ENCODE data around the gene RECQL5.

Gene RECQL5

DNA sequence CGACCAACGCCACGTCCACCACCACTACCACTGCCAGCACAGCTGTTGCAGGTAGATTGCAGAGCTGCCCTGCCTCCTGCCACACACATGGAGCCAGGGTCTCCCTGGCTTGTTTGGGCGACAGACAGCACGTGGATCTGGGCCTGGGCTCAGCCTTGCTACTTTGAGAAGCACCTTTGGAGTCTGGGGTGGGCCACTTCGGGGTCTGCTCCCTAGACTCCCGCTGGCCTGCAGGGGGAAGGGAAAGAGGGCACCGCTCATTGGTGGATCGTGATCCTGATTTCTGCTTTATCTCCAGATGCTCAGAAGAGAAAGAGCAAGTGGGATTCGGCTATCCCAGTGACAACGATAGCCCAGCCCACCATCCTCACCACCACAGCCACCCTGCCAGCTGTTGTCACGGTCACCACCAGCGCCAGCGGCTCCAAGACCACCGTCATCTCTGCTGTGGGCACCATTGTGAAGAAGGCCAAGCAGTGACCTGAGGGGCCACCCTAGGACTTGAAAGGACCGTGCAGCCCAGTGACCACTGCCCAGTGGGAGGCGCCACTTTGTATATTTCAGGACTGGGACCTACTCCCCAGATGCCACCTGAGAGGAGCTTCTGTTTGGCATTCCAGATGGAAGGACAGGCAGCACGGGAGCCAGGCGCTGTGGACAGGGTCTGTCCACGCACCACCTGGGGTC, 39.2 kb upstream of the RECQL5 start:
- Histone ChIP-seq H3K23ac (ENCODE audit: low read length in 2 of 2) (no peak overlapping the region), H2AK5ac (ENCODE audit: low read length, severe bottlenecking) (peak overlapping the region; percentile 75), H3K9me3 (ENCODE audit: control insufficient read depth, low read length) (no peaks in the 10 kb centered on the region), H4K91ac (ENCODE audit: low read length) (no peak overlapping the region), H2BK12ac (ENCODE audit: low read length in 2 of 2) (no peak overlapping the region), H2BK15ac (ENCODE audit: low read depth, poor library complexity, severe bottlenecking) (no peak overlapping the region), H3K27ac (ENCODE audit: low read length, poor library complexity, severe bottlenecking) (peak overlapping the region; percentile 75), H3K4me1 (ENCODE audit: control insufficient read depth, insufficient read depth, low read depth, low read length) (peaks cover 37% of the 10 kb centered on the region), H3K4ac (ENCODE audit: low read depth in 1 of 2, low read length in 2 of 2) (no peak overlapping the region), H3K79me1 (replicated peaks; ENCODE audit: low read length, poor library complexity, severe bottlenecking) (peaks cover 33% of the 10 kb centered on the region), H3K4me3 (ENCODE audit: insufficient read depth in 1 of 2, low read depth in 1 of 2, low read length in 2 of 2) (no peak overlapping the region), H3K14ac (ENCODE audit: low read length in 2 of 2) (no peak overlapping the region), H4K8ac (ENCODE audit: low read length) (no peak overlapping the region), H2BK5ac (ENCODE audit: low read depth, low read length, poor library complexity, severe bottlenecking) (no peak overlapping the region), H3K27me3 (ENCODE audit: control insufficient read depth in 1 of 2, insufficient read depth in 1 of 2, low read length in 2 of 2) (no peaks in the 10 kb centered on the region), H3K36me3 (ENCODE audit: control insufficient read depth in 1 of 2, insufficient read depth in 2 of 2, low read depth in 1 of 2, low read length in 2 of 2) (peaks cover 68 to 76% of the 10 kb centered on the region in 2 experiments), H2AFZ (ENCODE audit: low read depth, low read length) (no peak overlapping the region), H3K4me2 (ENCODE audit: low read length, poor library complexity, severe bottlenecking) (no peak overlapping the region), H2BK120ac (ENCODE audit: low read depth, low read length) (no peak overlapping the region), H3K9ac (ENCODE audit: low read length) (no peak overlapping the region), H3K18ac (ENCODE audit: low read depth in 1 of 2, low read length in 2 of 2) (no peak overlapping the region)
- DNase-seq = no peak
- 95% methylated on average over 19 of the region's 20 CpGs for WGBS

DNA sequence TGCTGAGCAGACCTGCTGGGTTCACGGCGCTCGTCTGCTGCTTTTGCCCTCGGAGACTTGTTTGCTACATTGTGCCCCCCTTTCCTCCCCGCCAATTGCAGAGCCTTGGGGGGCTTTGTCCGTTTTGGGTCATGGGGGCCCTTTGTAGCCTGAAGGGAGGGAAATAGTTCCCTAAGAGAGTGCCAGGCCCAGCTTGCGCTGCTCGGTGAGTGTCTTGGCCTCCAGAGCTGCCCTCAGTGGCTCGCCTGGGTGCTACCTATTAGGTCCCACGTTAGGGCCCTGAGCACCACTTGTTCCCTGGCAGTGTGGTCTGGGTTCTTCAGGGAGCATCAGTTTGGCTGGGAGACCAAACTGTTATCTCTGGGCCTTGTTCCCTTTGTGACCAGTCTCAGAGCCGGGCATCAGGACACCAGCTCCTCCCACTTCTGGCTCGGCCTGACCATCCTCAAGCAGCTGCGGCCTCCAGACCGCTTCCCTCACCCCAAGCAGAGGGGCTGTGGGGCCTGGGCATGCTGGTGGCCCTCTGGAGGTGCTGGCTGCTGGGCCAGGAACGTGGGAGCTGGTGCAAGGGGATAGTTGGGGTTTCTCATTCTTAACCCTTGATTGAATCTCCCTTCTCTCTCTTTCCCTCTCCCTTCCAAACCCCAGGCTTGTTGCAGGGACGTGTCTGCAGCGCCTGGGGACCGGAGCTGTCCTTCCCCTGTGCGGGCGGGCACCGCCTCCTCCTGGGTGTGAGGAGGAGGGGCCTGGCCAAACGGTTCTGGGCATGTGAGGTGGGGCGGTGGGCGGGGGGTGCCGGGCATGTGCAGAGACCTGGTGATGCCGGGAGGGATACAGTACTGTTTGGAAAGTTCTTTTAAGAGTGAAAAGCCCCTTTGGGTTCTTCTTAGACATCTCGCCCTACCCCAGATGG, 38.3 kb upstream of the RECQL5 start:
- H3K9me3 ChIP-seq (ENCODE audit: control insufficient read depth, low read length) = no peaks in the 10 kb centered on the region

DNA sequence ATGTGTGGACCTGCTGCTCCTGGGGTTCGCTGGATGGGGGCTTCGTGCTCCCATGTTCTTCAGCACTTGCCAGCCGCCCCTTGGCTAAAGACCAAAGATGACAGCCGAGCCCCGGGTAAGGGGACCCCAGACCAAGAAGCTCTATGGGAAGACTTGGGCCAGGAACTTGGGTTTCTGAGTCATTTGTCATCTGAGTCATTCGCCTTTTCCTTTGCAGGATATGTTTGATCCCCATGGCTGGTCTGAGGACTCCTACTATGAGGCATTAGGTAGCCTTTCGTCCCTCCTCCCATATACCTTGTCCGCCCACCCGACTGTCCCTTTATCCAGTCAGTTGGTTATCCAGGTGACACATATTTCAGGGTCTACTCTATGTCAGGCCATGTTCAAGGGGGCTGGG, 36.6 kb upstream of the RECQL5 start:
- Histone ChIP-seq H3K4ac (ENCODE audit: low read depth in 1 of 2, low read length in 2 of 2) (no peak overlapping the region), H4K91ac (ENCODE audit: low read length) (no peak overlapping the region), H2AK5ac (ENCODE audit: low read length, severe bottlenecking) (peak overlapping the region; percentile 65), H3K9me3 (ENCODE audit: control insufficient read depth, low read length) (no peaks in the 10 kb centered on the region), H2AFZ (ENCODE audit: low read depth, low read length) (no peak overlapping the region), H3K4me1 (ENCODE audit: control insufficient read depth, insufficient read depth, low read depth, low read length) (peaks cover 52% of the 10 kb centered on the region), H4K8ac (ENCODE audit: low read length) (no peak overlapping the region), H3K4me3 (ENCODE audit: insufficient read depth in 1 of 2, low read depth in 1 of 2, low read length in 2 of 2) (no peak overlapping the region), H3K79me1 (replicated peaks; ENCODE audit: low read length, poor library complexity, severe bottlenecking) (peaks cover 33% of the 10 kb centered on the region), H3K36me3 (ENCODE audit: control insufficient read depth in 1 of 2, insufficient read depth in 2 of 2, low read depth in 1 of 2, low read length in 2 of 2) (peaks cover 73 to 97% of the 10 kb centered on the region in 2 experiments), H2BK120ac (ENCODE audit: low read depth, low read length) (no peak overlapping the region), H3K23ac (ENCODE audit: low read length in 2 of 2) (no peak overlapping the region), H3K14ac (ENCODE audit: low read length in 2 of 2) (no peak overlapping the region), H2BK5ac (ENCODE audit: low read depth, low read length, poor library complexity, severe bottlenecking) (no peak overlapping the region), H3K4me2 (ENCODE audit: low read length, poor library complexity, severe bottlenecking) (no peak overlapping the region), H3K9ac (ENCODE audit: low read length) (no peak overlapping the region), H3K27ac (ENCODE audit: low read length, poor library complexity, severe bottlenecking) (no peak overlapping the region), H3K27me3 (ENCODE audit: control insufficient read depth in 1 of 2, insufficient read depth in 1 of 2, low read length in 2 of 2) (no peaks in the 10 kb centered on the region), H3K18ac (ENCODE audit: low read depth in 1 of 2, low read length in 2 of 2) (no peak overlapping the region), H2BK15ac (ENCODE audit: low read depth, poor library complexity, severe bottlenecking) (peak overlapping the region; percentile 12), H2BK12ac (ENCODE audit: low read length in 2 of 2) (no peak overlapping the region)
- WGBS = 96% methylated on average over 9 of the region's 9 CpGs
- DNase-seq = no peak

More for the DNA sequence above, 38.3 kb upstream of the RECQL5 start:
- Histone ChIP-seq H2AFZ (ENCODE audit: low read depth, low read length) (no peak overlapping the region), H4K8ac (ENCODE audit: low read length) (peak overlapping the region; percentile 22), H2BK12ac (ENCODE audit: low read length in 2 of 2) (no peak overlapping the region), H2BK5ac (ENCODE audit: low read depth, low read length, poor library complexity, severe bottlenecking) (peak overlapping the region; percentile 14), H3K18ac (ENCODE audit: low read depth in 1 of 2, low read length in 2 of 2) (no peak overlapping the region), H3K4me2 (ENCODE audit: low read length, poor library complexity, severe bottlenecking) (no peak overlapping the region), H3K27me3 (ENCODE audit: control insufficient read depth in 1 of 2, insufficient read depth in 1 of 2, low read length in 2 of 2) (no peaks in the 10 kb centered on the region), H3K23ac (ENCODE audit: low read length in 2 of 2) (no peak overlapping the region), H2BK120ac (ENCODE audit: low read depth, low read length) (no peak overlapping the region), H3K79me1 (replicated peaks; ENCODE audit: low read length, poor library complexity, severe bottlenecking) (peaks cover 33% of the 10 kb centered on the region), H2AK5ac (ENCODE audit: low read length, severe bottlenecking) (peak overlapping the region; percentile 55), H3K14ac (ENCODE audit: low read length in 2 of 2) (no peak overlapping the region), H3K4ac (ENCODE audit: low read depth in 1 of 2, low read length in 2 of 2) (no peak overlapping the region), H4K91ac (ENCODE audit: low read length) (no peak overlapping the region), H3K4me3 (ENCODE audit: insufficient read depth in 1 of 2, low read depth in 1 of 2, low read length in 2 of 2) (no peak overlapping the region), H3K27ac (ENCODE audit: low read length, poor library complexity, severe bottlenecking) (no peak overlapping the region), H2BK15ac (ENCODE audit: low read depth, poor library complexity, severe bottlenecking) (no peak overlapping the region), H3K36me3 (ENCODE audit: control insufficient read depth in 1 of 2, insufficient read depth in 2 of 2, low read depth in 1 of 2, low read length in 2 of 2) (peaks cover 73 to 86% of the 10 kb centered on the region in 2 experiments), H3K4me1 (ENCODE audit: control insufficient read depth, insufficient read depth, low read depth, low read length) (peaks cover 44% of the 10 kb centered on the region), H3K9ac (ENCODE audit: low read length) (no peak overlapping the region)
- no peak for DNase-seq
- 95% methylated on average over 26 of the region's 27 CpGs for WGBS

DNA sequence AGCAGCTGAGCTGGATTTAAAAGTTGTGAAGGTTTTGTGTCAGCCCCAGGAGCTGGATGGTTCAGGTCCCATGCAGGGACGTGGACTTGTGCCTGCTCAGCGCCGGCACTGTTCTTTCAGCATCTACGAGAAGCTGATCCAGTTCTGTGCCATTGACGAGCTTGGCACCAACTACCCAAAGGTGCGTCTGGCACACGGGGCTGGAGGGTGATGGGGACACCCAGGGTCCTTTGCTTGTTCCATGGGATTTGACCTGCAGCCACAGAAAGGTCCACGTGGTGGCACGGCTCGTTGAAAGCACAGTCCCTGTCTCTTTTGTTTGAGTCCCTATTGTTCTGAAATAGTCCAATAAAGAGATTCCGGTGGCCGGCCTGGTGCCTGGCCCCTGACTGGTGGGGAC, 36.2 kb upstream of the RECQL5 start:
- H3K27ac ChIP-seq (ENCODE audit: low read length, poor library complexity, severe bottlenecking) = no peak overlapping the region
- H3K4me3 ChIP-seq (ENCODE audit: insufficient read depth in 1 of 2, low read depth in 1 of 2, low read length in 2 of 2) = no peak overlapping the region
- no peak overlapping the region for H3K18ac ChIP-seq (ENCODE audit: low read depth in 1 of 2, low read length in 2 of 2)
- no peak for DNase-seq
- H2BK5ac ChIP-seq (ENCODE audit: low read depth, low read length, poor library complexity, severe bottlenecking) = no peak overlapping the region
- H3K36me3 ChIP-seq (ENCODE audit: control insufficient read depth in 1 of 2, insufficient read depth in 2 of 2, low read depth in 1 of 2, low read length in 2 of 2) = peaks cover 72 to 94% of the 10 kb centered on the region in 2 experiments
- H2AFZ ChIP-seq (ENCODE audit: low read depth, low read length) = no peak overlapping the region
- no peak overlapping the region for H3K14ac ChIP-seq (ENCODE audit: low read length in 2 of 2)
- H4K8ac ChIP-seq (ENCODE audit: low read length) = no peak overlapping the region
- H3K9me3 ChIP-seq (ENCODE audit: control insufficient read depth, low read length) = no peaks in the 10 kb centered on the region
- H3K4me1 ChIP-seq (ENCODE audit: control insufficient read depth, insufficient read depth, low read depth, low read length) = peaks cover 52% of the 10 kb centered on the region
- H2BK12ac ChIP-seq (ENCODE audit: low read length in 2 of 2) = no peak overlapping the region
- no peaks in the 10 kb centered on the region for H3K27me3 ChIP-seq (ENCODE audit: control insufficient read depth in 1 of 2, insufficient read depth in 1 of 2, low read length in 2 of 2)
- no peak overlapping the region for H2BK120ac ChIP-seq (ENCODE audit: low read depth, low read length)
- H3K79me1 ChIP-seq (replicated peaks; ENCODE audit: low read length, poor library complexity, severe bottlenecking) = peaks cover 33% of the 10 kb centered on the region
- H2BK15ac ChIP-seq (ENCODE audit: low read depth, poor library complexity, severe bottlenecking) = no peak overlapping the region
- no peak overlapping the region for H3K23ac ChIP-seq (ENCODE audit: low read length in 2 of 2)
- H2AK5ac ChIP-seq (ENCODE audit: low read length, severe bottlenecking) = peak overlapping the region; percentile 65
- no peak overlapping the region for H4K91ac ChIP-seq (ENCODE audit: low read length)
- no peak overlapping the region for H3K4ac ChIP-seq (ENCODE audit: low read depth in 1 of 2, low read length in 2 of 2)
- WGBS = 98% methylated on average over 12 of the region's 12 CpGs
- H3K4me2 ChIP-seq (ENCODE audit: low read length, poor library complexity, severe bottlenecking) = no peak overlapping the region
- H3K9ac ChIP-seq (ENCODE audit: low read length) = no peak overlapping the region
